Mucosa of descending colon (tissue), 3 donors: ENCODE results near the gene SEC31A. TPM values are rescaled to one million over a fixed set of nuclear protein-coding genes. Genes with fewer than 3 reads are reported as not detected.

Source experiments
- ATAC-seq: fragments of 200-7000 bp; cut with Tn5 transposase; one replicate; pipeline ENCODE4 v1.9.1; 2020; ENCODE audit warnings: mild to moderate bottlenecking, moderate library complexity
- DNase-seq, 3 donors: peaks; one replicate each; pipeline ENCODE4 v3.0.0-alpha.2; 2020
- H3K36me3 ChIP-seq: fragments of 200-600 bp; one replicate; pipeline ENCODE4 v1.8.0; 2021; ENCODE audit warnings: low read depth, mild to moderate bottlenecking
- H3K4me1 ChIP-seq: fragments of 200-600 bp; one replicate; pipeline ENCODE4 v1.8.0; 2021; ENCODE audit warnings: low read depth, mild to moderate bottlenecking
- H3K4me3 ChIP-seq: fragments of 200-600 bp; one replicate; pipeline ENCODE4 v1.8.0; 2021; ENCODE audit warnings: mild to moderate bottlenecking
- H3K9me3 ChIP-seq: fragments of 200-600 bp; one replicate; pipeline ENCODE4 v1.8.0; 2021; ENCODE audit warnings: mild to moderate bottlenecking
- CTCF ChIP-seq: fragments of 200-600 bp; IDR thresholded peaks from one replicate; pipeline ENCODE4 v1.8.0; 2022; ENCODE audit warnings: antibody characterized with exemption, mild to moderate bottlenecking
- intact Hi-C, 2 donors: fragments of 100-400 bp; cut with DNase I in 1 of 2; cut with micrococcal nuclease in 1 of 2; formaldehyde crosslinking; loops; one replicate each; pipeline versions ENCODE4 v1.11.0 to v1.11.1; 2022; cut with DNase I, micrococcal nuclease
- total RNA-seq, 3 donors: library from RNA; stranded (reverse); fragmentation: NEBNext Ultra II Directional in 2 of 3; extraction: Animal tissue kit (Norgen Biotek cat#: 25700) in 2 of 3; gene quantifications; one replicate each; pipeline versions ENCODE4 v1.2.1 to v1.2.4, GENCODE V29; 2021 to 2023
- donor health status: DM: no; HTN: no; CAD: no; lungs with moderate emphysema.
- donor health status: DM: no; HTN: no; CAD: no.
- donor health status: DM: no; HTN: yes; CAD: no.

SEC31A gene
- total RNA-seq, 3 donors from 2014 or later, result 167 to 179 (median 176) TPM

GRCh38 chr4:82811392-82811791, 79.6 kb downstream of the SEC31A start:
- TF ChIP-seq CTCF, result no peak
- DNase-seq (no peak), ATAC-seq (no peak)
- Histone ChIP-seq H3K36me3 (no peaks in the 10 kb centered on the region), H3K9me3 (no peaks in the 10 kb centered on the region), H3K4me3 (no peak overlapping the region), H3K4me1 (no peaks in the 10 kb centered on the region)
- intact Hi-C loops, result no loop called here

- intact Hi-C loops, result no loop called here
- DNase-seq (no peak), ATAC-seq (no peak)
- no peak for TF ChIP-seq CTCF
- Histone ChIP-seq H3K9me3 (no peaks in the 10 kb centered on the region), H3K36me3 (no peaks in the 10 kb centered on the region), H3K4me1 (no peaks in the 10 kb centered on the region), H3K4me3 (no peak overlapping the region)
These were observed 80.8 kb downstream of the SEC31A start for GRCh38 chr4:82810176-82810575.

GRCh38 chr4:82809619-82810018, 81.3 kb downstream of the SEC31A start:
- intact Hi-C loops, result no loop called here
- Histone ChIP-seq H3K9me3 (no peaks in the 10 kb centered on the region), H3K36me3 (no peaks in the 10 kb centered on the region), H3K4me1 (no peaks in the 10 kb centered on the region), H3K4me3 (no peak overlapping the region)
- ATAC-seq (no peak), DNase-seq (no peak)
- no peak for TF ChIP-seq CTCF

GRCh38 chr4:82803746-82804145, 87.2 kb downstream of the SEC31A start:
- DNase-seq (no peak), ATAC-seq (no peak)
- Histone ChIP-seq H3K4me1 (peaks cover 8% of the 10 kb centered on the region), H3K36me3 (no peaks in the 10 kb centered on the region), H3K9me3 (no peaks in the 10 kb centered on the region), H3K4me3 (no peak overlapping the region)
- intact Hi-C loops, result no loop called here
- no peak for TF ChIP-seq CTCF

GRCh38 chr4:82802911-82803310, 88.0 kb downstream of the SEC31A start:
- intact Hi-C loops, result no loop called here
- ATAC-seq (no peak), DNase-seq (no peak)
- TF ChIP-seq CTCF, result no peak
- no peaks in the 10 kb centered on the region for H3K36me3 ChIP-seq
- peaks cover 9% of the 10 kb centered on the region for H3K4me1 ChIP-seq
- no peaks in the 10 kb centered on the region for H3K9me3 ChIP-seq
- H3K4me3 ChIP-seq, result no peak overlapping the region

GRCh38 chr4:82801910-82802521, 88.9 kb downstream of the SEC31A start:
- ATAC-seq (no peak), DNase-seq (peak in 1 of 3 donors; percentile 44)
- H3K4me3 ChIP-seq, result no peak overlapping the region
- peaks cover 14% of the 10 kb centered on the region for H3K4me1 ChIP-seq
- H3K36me3 ChIP-seq, result no peaks in the 10 kb centered on the region
- intact Hi-C loops, result no loop called here
- no peak for TF ChIP-seq CTCF
- no peaks in the 10 kb centered on the region for H3K9me3 ChIP-seq
